Heart right ventricle (tissue), 16 donors: ENCODE data around the gene ZNF668. TPM values are rescaled to one million over a fixed set of nuclear protein-coding genes. Genes with fewer than 3 reads are reported as not detected.

Experiments
- ATAC-seq, 8 donors: fragments of 200-7000 bp; cut with Tn5 transposase; one replicate each; pipeline ENCODE4 v1.9.1; 2020; ENCODE audit warnings: mild to moderate bottlenecking in 8 of 8, moderate library complexity in 8 of 8, moderate number of reproducible peaks in 1 of 8
- DNase-seq, 2 donors: peaks; one replicate each; pipeline ENCODE4 v3.0.0-alpha.2; 2020
- H3K27ac ChIP-seq, 10 donors: fragments of 200-600 bp; sonication (generic) in 2 of 10; one replicate each; pipeline versions ENCODE4 v1.5.0 to v1.8.0; 2020 to 2022; ENCODE audit warnings: mild to moderate bottlenecking in 3 of 10
- H3K27me3 ChIP-seq, 7 donors: fragments of 200-600 bp; one replicate each; pipeline ENCODE4 v1.8.0; 2021 to 2022; ENCODE audit warnings: mild to moderate bottlenecking in 2 of 7
- H3K36me3 ChIP-seq, 9 donors: fragments of 200-600 bp; sonication (generic) in 1 of 9; one replicate each; pipeline versions ENCODE4 v1.5.0 to v1.8.0; 2020 to 2022; ENCODE audit warnings: mild to moderate bottlenecking in 2 of 9
- H3K4me1 ChIP-seq, 9 donors: fragments of 200-600 bp; sonication (generic) in 1 of 9; one replicate each; pipeline versions ENCODE4 v1.5.0 to v1.8.0; 2020 to 2022; ENCODE audit warnings: mild to moderate bottlenecking in 4 of 9
- H3K4me3 ChIP-seq, 10 donors: fragments of 200-600 bp; sonication (generic) in 2 of 10; one replicate each; pipeline versions ENCODE4 v1.5.0 to v1.8.0; 2020 to 2022; ENCODE audit warnings: mild to moderate bottlenecking in 7 of 10, moderate library complexity in 2 of 10
- H3K9me3 ChIP-seq, 11 donors: fragments of 200-600 bp in 10 of 11; sonication (generic) in 2 of 11; one replicate each; pipeline versions ENCODE4 v1.5.0 to v1.8.0; 2013 to 2022; ENCODE audit warnings: mild to moderate bottlenecking in 2 of 11, control low read depth in 1 of 11, moderate library complexity in 1 of 11
- CTCF ChIP-seq, 9 donors: fragments of 200-600 bp; sonication (generic) in 2 of 9; IDR thresholded peaks; one replicate each; pipeline versions ENCODE4 v1.5.0 to v1.8.0; 2021 to 2022; ENCODE audit warnings: antibody characterized with exemption in 9 of 9, mild to moderate bottlenecking in 5 of 9, moderate library complexity in 1 of 9
- WGBS, 2 donors: extraction: QIAGEN DNeasy Blood & Tissue Kit; methylation state at CpG; one replicate each; pipeline ENCODE4 v1.1.7; 2013; ENCODE audit warnings: inconsistent platforms in 1 of 2; 5-methylcytosine and 5-hydroxymethylcytosine counted together
- intact Hi-C, 10 donors: fragments of 100-400 bp; cut with DNase I; formaldehyde crosslinking; loops; one replicate each; pipeline versions ENCODE4 v1.11.1 to v1.14.2; 2022
- polyA plus RNA-seq, 2 donors: library from polyadenylated mRNA; stranded (reverse); fragments of 200-250 nt; gene quantifications; one replicate each; pipeline ENCODE4 v1.2.3, GENCODE V29; 2013
- total RNA-seq, 10 donors: library from RNA; stranded (reverse); fragmentation: NEBNext Ultra II Directional in 3 of 10; extraction: Animal tissue kit (Norgen Biotek cat#: 25700) in 3 of 10; gene quantifications; one replicate each; pipeline versions ENCODE4 v1.2.1 to v1.2.4, GENCODE V29; 2021 to 2023
- donor health status: Arrhythmogenic right ventricular cardiomyopathy.
- donor health status: ischemic (EF 13 %, LVEDD 7.1; RV severe dilation, severe dysfunction).
- donor health status: healthy with polysubstance abuse.
- donor health status: DM: no; HTN: yes; CAD: no.
- donor health status: DM: no; HTN: no; CAD: no.
- donor health status: ischemic (EF 25% LVEDD 6.9; RV normal size, moderate dysfunction).
- donor health status: ischemic (EF 25% LVEDD 5.7; RV mildly dilated, moderate dysfunction).
- donor health status: healthy.
- donor health status: DM: yes; HTN: yes; CAD: no.
- donor health status: Ischemic cardiomyopathy.
- donor health status: ischemic (EF 35%, LVEDD 5.7; RV mildly dilated, moderate dysfunction).
- donor health status: nonischemic (EF 11% LVEDD 7.7; RV severe dilation, severe dysfunction).
- donor health status: DM: yes; HTN: yes; CAD: no.
- donor health status: PGD.
- donor health status: ischemic (EF 29% LVEDD 5.4; RV normal size, mild dysfunction).
- donor health status: nonischemic (EF 23%, LVEDD 6.1; RV moderate dilation, normal function).

Gene ZNF668
- total and polyA plus RNA-seq, 12 donors = 3.6 to 8.2 (median 4.9) TPM

DNA sequence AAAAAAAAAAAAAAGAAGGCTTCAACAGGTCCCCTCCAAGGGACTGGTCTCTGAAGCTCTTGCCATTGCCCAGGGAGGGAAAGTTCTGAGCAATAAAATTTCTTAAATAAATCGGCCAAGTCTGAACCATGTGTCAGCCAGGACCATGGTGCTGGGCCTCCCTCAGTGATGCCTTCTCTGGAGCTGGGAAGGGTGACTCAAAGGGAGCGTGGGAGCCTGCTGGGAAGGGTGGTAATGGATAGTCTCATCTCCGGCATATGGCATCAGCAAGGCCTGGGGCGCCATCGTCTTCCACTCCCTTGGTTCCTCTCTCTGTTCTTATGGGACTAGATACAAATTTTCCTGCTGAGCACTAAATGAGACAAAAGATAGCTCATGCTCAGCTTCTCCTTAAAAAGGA lies 18.3 kb upstream of the ZNF668 start:
- Histone ChIP-seq H3K4me3 (no peak overlapping the region), H3K36me3 (peaks cover 0 to 53% (median 11%) of the 10 kb centered on the region in 9 donors), H3K4me1 (peaks cover 0 to 30% (median 20%) of the 10 kb centered on the region in 9 donors), H3K27ac (no peak overlapping the region), H3K27me3 (no peaks in the 10 kb centered on the region), H3K9me3 (no peaks in the 10 kb centered on the region)
- intact Hi-C loops = loop anchor here in 2 of 10 donors (5.0 kb wide), 2 partner anchors 60 to 110 kb away; partner anchors contain the start of gene STX4 (in 1 of the 2)
- 93 to 95% methylated on average over 5 of the region's 5 CpGs for WGBS, 2 donors
- no peak for TF ChIP-seq CTCF (IDR thresholded peaks at IDR 0.05)
- DNase-seq (no peak), ATAC-seq (no peak)

DNA sequence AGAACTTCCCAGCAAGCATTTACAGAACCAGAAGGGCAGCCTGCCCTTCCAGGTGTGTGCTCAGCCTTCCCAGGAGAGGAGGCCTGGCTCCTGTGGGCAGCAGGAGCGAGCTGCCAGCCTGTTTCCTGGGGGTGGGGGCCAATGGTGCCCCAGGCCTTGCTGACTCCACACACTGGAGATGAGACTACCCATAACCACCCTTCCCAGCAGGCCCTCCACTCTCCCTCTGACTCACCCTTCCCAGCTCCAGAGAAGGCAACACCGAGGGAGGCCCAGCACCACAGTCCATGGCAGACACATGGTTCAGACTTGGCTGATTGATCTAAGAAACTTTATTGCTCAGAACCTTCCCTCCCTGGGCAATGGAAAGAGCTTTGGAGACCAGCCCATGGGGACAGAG lies 16.5 kb upstream of the ZNF668 start:
- Histone ChIP-seq H3K4me3 (no peak overlapping the region), H3K36me3 (peaks cover 0 to 71% (median 11%) of the 10 kb centered on the region in 9 donors), H3K27ac (no peak overlapping the region), H3K27me3 (no peaks in the 10 kb centered on the region), H3K9me3 (no peaks in the 10 kb centered on the region), H3K4me1 (peaks cover 0 to 24% (median 18%) of the 10 kb centered on the region in 9 donors)
- WGBS, 2 donors = 93 to 94% methylated on average over 2 of the region's 2 CpGs
- intact Hi-C loops = loop anchor here in 2 of 10 donors (5.0 kb wide), 2 partner anchors 58 to 108 kb away; partner anchors contain the start of gene STX4 (in 1 of the 2)
- no peak for DNase-seq
- ATAC-seq = no peak
- TF ChIP-seq CTCF (IDR thresholded peaks at IDR 0.05) = no peak

GRCh38 chr16:31089199-31089598 lies 15.2 kb upstream of the ZNF668 start:
- peaks cover 0 to 16% (median 11%) of the 10 kb centered on the region in 9 donors for H3K4me1 ChIP-seq
- ATAC-seq = no peak
- DNase-seq = no peak
- 90 to 94% methylated on average over 8 of the region's 8 CpGs for WGBS, 2 donors
- H3K27ac ChIP-seq = no peak overlapping the region
- peaks cover 0 to 84% (median 14%) of the 10 kb centered on the region in 9 donors for H3K36me3 ChIP-seq
- no peak for TF ChIP-seq CTCF (IDR thresholded peaks at IDR 0.05)
- no peak overlapping the region for H3K4me3 ChIP-seq
- intact Hi-C loops = loop anchor here in 2 of 10 donors (5.0 to 10.0 kb wide), 2 partner anchors 42 to 104 kb away; partner anchors contain the start of gene HSD3B7 (in 1 of the 2)
- H3K9me3 ChIP-seq = no peaks in the 10 kb centered on the region
- no peaks in the 10 kb centered on the region for H3K27me3 ChIP-seq

DNA sequence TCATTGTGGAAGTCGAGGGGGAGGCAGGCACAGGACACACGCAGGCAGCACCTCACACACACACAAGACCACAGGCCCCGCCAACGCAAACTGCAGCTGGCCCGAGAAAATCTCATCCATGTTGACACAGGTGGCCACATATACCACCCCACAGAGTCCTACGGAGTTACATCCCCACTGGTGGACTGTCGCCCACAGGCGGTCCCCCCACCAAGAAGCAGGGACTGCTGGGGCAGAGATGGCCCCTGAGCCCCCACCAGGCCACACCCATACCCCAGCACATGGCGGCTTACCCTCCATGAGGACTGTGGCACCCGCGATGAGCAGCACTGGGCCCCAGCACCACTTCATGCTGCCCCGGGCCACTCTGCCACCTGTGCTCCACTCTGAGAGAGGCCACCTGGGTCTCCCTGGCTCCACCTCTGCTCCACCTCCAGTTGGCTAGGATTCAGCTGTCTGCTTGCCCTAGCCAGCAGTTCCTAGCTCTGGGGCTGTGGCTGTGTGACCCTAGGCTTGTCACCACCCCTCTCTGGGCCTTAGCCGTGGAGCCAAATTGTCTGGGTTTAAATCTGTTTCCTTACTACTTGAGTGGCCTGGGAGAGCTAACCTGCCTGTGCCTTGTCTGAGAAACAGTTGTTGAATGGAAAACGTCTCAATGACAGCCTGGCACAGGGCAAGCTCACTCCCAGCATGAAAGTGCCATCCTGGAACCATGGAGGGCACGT lies 14.6 kb upstream of the ZNF668 start, which contains the start of gene PRSS53:
Gene PRSS53 (minus strand): TSS at position 485 of the 725 bp plus-strand sequence. CDS start 134 bp downstream, at position 351.
- ATAC-seq = no peak
- H3K4me1 ChIP-seq = peaks cover 0 to 11% (median 6%) of the 10 kb centered on the region in 9 donors
- WGBS, 2 donors = 89 to 90% methylated on average over 15 of the region's 15 CpGs
- intact Hi-C loops = loop anchor here in 2 of 10 donors (5.0 to 10.0 kb wide), 2 partner anchors 41 to 104 kb away; partner anchors contain the start of gene HSD3B7 (in 1 of the 2)
- H3K27me3 ChIP-seq = no peaks in the 10 kb centered on the region
- no peak for TF ChIP-seq CTCF (IDR thresholded peaks at IDR 0.05)
- H3K36me3 ChIP-seq = peaks cover 0 to 90% (median 14%) of the 10 kb centered on the region in 9 donors
- H3K9me3 ChIP-seq = no peaks in the 10 kb centered on the region
- H3K4me3 ChIP-seq = no peak within 1 kb of the TSS
- no peak within 1 kb of the TSS for H3K27ac ChIP-seq
- DNase-seq = no peak
